GM19467 (cell line): ENCODE measurements around the gene GRID2.

Experiments
- ATAC-seq: cut with Tn5 transposase; IDR thresholded peaks from one replicate; pipeline ENCODE4 v1.9.1; 2021; ENCODE audit warnings: mild to moderate bottlenecking, moderate library complexity; ENCODE audit not compliant: unreplicated experiment

GRID2 gene

DNA sequence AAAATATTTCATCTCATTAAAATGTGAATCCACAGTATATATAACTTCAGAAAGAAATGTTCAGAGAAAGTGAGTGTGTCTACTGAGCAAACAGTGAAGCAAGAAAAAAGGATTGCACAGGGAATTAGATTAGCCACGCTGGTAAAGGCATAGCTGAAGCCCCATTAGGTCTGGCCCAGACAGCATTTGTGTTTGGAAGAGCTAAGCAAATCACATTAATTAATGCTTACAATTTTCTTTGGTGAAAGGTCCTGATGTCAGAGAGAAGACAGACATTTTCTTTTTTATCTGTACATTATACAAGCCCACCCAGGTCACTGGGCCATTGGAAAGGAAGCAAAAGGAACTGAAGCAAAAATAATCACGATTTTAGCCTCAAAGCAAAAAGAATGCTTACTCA lies 354.6 kb downstream of the GRID2 start:
- ATAC-seq: no peak

DNA sequence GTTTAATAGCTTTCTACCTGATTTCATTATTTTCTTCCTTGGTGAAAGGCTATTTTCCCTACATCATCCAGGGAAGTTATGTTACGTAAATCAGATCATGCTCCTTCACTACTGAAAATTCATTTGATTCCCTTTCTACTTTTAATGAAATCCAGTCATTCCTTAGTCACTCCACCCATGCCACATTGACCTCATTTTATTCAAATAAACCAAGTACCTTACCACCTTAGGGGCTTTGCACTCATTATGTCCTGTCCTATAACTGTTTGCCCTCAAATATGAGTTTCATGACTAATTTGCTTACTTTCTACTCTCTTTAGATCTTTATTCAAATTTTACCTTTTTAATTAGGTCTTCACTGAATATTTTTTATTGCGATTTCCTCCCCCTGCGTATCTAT lies 374.0 kb downstream of the GRID2 start:
- no peak for ATAC-seq

DNA sequence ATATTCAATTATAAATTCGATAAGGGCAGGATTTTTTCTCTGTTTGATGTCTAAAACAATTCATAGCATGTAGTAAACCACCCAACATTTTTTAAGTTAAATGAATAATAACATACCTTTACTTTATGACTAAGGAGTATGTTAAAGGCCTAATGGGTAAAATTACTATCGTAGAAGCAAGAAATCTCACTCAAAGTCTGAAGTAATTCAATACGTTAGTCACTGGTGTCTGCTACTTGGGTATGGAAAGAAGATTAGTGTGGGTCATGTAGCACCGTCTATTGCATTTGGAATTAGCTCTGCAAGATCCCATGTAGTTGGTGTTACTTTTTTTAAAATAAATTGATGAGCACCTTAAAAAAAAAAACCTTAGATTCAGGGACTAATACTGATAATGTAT lies 374.5 kb downstream of the GRID2 start:
- ATAC-seq: no peak

DNA sequence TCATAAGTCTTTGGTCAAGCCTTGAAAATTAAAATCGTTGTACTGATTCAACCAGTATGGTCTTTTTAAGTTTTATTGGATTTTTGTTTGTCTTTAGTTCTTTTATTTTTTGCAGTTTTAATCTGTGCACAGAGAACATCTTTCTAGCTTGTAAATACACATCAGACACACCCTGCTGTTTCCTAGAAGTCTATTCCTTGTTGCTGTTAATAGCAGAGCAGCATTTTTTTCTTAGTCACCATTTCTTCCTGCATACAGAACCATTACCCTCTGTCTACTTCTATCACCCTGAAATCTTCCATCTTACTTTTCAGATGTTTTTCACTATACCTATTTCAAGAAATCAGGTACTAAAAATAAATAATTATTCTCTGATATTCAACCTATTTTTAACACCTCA lies 375.4 kb downstream of the GRID2 start:
- ATAC-seq: no peak

DNA sequence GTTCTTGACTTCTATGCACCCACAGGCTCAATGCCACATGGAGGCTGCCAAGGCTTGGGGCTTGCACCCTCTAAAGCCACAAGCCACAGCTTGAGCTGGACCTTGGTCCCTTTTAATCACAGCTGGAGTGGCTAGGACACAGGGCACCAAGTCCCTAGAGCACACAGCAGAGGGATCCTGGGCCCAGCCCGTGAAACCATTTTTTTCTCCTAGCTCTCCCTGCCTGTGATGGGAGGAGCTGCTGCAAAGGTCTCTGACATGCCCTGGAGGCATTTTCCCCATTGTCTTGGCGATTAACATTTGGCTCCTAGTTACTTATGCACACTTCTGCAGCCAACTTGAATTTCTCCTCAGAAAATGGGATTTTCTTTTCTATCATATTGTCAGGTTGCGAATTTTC lies 410.9 kb downstream of the GRID2 start:
- ATAC-seq: no peak

DNA sequence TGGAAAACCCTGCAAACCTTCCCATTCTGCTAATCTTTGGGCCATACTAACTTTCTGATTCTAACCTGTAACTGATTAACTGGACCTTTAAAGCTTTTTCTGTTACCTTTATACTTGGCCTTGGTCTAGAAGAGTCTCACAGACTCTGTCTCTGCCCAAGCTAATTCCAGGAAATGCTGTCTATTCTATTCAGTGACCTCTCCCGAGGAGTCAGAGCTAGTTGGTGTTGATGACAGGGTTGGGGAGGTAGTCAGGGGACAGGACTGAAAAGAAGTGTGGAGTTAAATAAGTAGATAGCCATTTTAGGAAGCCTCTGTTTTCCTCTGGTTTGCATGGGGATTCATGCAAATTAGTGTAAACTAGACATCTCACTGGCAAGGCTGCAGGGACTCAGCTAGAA lies 429.5 kb downstream of the GRID2 start:
- ATAC-seq: no peak

DNA sequence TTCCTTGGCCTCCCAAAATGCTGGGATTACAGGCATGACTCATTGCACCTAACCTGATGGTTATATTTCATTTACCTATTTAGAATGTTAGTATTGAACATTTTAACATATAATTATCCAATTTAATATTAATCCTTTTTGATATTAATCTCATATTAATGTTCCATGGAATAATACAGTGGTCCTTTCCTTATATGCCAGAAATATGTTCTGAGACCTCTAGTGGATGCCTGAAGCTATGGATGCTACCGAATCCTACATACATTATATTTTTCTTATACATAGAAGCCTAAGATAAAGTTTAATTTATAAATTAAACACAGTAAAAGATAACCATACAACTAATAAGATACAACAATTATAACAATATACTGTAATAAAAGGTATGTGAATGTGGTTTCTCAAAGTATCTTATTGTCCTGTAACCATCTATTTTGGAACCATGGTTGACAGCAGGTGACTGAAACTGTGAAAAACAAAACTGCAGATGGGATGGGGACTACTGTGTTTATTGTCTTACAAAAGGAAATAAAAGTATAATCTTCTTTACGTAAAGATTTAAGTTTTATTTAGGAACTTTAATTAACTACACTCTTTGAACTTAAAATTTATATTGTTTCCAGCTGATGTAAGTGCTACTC lies 431.4 kb downstream of the GRID2 start:
- no peak for ATAC-seq

DNA sequence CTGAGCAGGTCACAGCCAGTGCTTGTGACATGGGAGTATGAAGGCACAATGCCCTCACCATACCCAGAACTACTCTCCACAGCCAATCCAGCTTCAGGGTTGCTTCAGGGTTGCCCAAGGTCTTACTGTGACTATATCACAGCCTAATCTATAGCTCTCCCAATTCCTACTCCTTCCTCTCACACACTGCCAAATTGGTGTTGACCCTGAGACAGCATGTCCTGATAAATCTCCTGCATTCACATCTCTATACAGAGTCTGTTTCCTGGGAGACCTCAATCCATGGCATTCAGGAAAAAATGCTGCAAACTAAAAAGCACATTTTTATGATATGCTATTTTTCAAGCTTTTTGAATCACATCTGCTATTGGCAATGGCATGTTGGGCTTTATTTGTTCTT lies 456.7 kb downstream of the GRID2 start:
- no peak for ATAC-seq

DNA sequence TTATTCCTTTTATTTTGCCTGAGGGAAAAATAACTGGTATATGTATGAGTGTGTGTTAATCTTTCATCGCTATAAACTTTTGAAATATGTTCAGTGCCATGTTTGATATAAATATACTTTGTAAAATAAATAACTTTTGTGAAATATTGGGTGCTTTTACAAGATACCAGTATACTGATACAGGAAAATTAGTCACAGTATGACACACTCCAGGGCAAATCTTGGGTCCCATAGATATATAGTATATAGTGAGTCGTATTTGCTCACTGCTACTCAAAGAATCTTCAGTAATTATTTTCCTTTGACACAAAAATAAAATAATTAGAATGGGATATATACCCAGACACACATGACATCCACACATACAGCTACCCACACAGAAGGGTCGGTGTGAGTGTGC lies 472.3 kb downstream of the GRID2 start:
- no peak for ATAC-seq

DNA sequence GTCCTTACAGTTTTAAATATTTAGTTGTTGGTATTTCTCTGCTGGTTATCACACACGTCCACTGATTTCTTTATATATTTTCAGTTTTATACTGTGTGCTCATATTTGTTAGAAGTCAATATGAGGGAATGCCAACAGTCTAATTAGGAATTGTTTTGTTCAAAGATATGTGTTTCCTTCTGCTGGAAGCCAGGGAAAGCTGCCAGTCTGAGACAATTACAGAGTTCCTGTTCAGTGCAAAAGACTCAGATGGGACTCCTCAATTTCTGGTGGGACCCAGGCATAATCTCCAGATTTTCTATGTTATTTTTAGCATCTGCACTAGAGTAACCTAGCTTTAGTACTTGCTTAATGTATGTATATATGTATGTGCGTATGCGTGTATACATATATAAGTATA lies 486.0 kb downstream of the GRID2 start:
- no peak for ATAC-seq

DNA sequence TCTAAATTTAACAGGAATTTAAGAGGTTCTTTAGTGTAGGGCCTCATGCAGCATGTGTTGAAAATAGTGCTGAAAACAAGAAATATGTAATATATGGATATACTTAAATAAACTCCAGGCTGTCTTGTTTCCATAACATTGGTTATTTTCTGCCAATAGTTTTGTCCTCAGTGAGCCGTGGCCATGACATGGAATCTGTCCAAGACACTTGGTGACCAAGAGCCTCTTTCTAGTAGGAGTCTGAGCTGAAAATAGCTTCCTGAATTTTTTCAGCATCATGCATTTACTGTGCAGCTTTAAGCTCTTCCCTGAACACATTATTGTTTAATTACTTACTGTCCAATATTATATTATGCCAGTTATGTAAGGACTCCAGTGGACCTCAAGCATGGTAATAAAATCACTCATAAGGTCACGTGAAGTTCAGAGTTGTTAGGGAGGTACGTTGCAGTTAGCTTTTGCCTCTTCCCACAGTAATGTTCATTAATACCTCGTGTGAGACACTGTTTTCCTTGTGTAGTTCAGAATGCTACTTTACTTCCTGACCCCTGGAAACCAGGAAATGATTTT lies 488.2 kb downstream of the GRID2 start:
- no peak for ATAC-seq

DNA sequence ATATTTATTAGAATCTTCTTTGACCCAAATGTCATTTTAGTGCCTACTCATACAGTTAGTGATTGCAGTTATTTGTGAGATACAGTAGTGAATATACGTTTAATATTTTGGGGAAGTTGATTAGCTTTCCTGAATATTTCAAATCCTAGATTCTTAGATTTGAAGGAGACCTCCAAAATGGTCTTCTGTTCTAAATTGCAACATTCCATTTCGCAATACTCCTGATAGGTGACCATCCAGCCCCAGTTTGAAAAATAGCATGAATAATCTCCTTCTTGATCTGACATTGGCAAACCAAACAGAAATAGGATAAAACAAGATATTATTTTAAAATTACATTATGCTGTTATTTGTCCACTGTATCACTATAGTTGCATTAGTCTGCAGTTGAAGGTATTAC lies 505.6 kb downstream of the GRID2 start:
- no peak for ATAC-seq

DNA sequence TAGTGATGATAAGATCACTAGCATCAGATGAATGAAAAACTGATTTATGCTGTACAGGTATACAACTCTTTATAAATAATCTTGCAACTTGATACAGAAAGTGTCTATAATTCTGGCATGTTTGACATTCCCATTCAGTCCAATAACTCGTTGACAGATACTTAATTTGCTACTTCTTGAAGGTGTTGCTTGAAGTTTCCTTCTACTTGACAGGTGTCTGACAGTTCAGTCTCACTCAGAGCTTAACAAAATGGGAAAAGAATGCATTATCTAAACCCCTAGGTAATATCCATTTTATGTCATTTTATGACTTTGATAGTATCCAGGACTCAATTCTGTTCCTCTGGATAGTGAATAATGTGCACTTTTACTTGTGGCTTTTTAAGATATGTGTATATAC lies 508.9 kb downstream of the GRID2 start:
- ATAC-seq: no peak

DNA sequence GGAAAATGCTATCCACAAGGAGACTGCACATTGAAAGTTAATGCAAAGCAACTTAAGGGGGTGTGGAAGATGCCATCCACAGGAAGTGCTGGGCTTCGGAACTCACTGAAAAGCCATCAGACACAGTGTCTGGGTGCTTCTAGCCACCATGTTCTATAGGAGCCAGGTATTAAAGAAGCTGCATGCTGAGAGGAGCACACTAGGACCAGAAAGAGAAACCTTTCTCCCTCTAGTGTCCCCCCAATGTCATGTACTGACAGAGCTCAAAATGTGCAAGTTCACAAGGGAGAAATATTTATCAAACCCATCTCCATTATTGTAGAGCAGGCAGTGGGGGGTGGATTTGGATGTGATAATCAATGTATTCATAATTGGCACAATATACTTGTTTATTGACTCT lies 510.9 kb downstream of the GRID2 start:
- ATAC-seq: no peak

DNA sequence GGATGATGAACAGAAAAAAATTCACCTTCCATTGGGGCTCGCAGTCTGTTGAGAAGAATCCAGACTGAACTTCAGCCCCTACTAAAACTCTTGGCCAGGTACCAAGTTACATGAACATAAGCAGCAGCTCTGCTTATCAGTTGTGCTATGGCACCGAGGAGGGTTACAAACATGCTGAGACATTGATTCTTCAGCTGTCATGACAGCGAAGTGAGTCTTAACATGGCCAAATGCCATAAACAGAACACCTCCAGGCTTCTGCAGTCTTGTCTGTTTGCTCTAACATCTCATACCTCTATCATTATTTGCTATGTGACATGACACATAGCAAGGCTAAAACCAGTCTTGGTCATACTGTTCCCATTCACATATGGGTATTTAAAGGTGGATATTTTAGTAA lies 521.5 kb downstream of the GRID2 start:
- ATAC-seq: no peak

DNA sequence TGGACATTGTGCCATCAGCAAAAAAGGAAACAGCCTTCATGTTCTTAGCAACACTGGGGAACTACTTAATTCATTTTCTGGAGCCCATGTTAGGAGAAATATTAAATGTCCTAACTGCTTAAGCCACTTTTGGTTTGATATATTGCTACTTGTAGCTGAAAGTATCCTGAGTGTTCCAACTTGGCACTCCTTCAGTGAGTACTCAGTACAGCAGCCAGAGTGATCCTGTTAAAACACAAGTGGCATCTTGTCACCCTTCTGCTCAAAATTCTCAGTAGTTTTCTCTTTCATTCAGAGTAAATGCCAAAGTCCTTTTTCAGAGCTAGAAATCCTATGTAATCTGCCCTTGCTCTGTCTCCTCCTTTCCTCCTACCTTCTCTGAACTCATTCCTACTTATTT lies 522.0 kb downstream of the GRID2 start:
- ATAC-seq: no peak

DNA sequence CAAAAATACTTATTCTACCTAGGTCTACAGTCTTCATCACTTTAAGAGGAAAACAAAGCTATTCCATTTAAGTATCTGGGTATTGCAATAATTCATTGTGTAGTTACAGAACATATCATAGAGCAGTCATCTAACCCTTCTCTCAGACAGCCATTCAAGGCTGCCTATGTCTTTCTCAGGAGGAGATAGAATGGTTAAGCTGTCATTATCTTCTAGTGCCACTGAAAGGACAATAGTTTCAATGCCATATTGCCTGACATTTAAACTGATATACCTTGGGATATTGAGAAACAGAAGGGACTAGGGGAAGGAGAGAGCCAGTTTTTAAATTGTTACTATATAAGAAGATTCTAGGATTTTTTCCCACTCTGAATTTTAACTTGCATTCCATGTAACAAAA lies 527.0 kb downstream of the GRID2 start:
- ATAC-seq: no peak

DNA sequence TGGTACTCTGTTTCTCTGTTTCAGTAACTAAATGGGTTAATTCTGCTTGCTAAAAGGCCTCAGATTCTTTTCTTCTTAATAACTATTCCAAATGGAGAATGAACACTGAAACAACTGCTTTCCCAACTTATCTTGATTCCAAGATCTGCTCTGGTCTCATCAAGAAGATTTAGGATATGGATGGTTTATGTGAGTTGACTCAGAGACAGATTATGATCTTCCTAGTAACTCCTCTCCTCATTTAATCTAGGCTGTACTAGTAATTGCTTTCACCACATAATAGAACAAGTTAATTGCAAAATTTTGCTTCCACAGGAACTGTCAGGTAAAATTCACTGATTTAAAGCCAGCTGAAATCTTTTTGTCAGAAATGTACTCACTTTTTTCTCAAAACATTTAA lies 537.1 kb downstream of the GRID2 start:
- ATAC-seq: no peak

DNA sequence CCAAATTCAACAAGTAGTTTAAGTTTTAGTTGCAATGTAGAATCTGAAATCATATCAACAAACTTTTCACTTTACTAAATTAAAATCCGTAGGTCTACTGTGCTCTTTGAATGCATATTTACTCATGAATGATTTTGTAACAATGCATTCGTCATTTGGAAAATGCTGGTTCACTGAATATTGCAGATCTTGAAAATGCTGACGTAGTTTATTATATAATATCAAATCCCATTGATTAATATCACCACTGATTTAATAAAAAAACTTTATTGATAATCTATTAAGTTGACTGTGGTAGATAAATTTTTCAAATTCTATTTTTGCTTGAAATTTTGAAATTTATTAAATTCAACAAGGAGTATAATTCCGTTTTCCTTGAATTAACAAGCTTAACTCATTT lies 540.0 kb downstream of the GRID2 start:
- no peak for ATAC-seq

DNA sequence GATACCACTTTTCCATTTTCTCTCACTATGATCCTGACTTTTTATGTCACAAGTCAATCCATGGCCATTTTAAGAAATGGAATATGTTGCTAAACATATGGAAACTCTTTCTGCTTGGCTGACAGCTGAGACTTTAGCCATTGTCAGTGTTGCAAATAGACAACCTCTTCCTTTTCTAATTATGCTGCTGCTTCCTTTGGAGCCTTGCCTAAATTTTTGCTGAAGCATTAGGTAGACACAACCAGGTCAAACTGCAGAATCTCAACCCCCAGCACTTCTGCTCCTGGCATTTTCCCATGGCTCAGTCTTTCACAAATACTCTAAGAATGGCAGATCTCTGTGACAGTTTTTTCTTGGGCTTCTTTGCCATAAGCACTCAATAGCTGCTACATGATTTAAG lies 543.3 kb downstream of the GRID2 start:
- ATAC-seq: no peak

DNA sequence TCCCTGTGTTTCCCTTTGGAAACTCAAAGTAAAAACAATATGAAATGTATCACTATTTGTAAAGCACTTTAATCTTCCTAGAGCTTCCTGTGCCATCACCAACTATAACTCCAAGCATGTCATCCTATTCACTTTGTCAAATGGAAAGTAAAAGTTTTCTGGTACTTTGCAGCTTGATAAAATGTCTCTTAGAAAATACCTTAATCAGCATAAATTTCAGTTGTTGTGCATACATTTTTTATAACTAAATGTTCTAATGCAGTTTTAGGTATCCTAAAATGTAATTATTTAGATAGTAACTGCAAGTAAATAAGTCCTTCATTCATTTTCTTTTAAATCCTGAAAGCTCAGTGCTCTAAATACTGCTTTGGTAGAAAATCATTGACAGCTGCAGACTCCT lies 558.7 kb downstream of the GRID2 start:
- no peak for ATAC-seq

DNA sequence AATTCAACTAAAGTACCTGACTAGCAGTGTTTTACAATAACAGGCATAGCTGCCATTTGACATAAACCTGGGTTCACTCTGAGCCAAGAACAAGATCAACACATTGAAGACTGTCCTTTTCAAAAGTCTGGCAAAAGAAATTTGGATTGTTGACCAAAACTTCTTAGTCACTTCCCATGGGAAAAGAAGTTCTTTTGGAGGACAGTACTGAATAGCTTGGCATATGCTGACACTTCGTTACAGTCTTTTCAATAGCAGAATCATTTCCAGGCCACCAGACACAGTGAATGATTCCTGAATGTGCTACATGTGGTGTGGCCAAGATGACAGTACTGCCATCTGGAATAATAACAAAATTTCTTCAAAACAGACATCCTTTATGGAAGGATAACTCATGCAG lies 560.3 kb downstream of the GRID2 start:
- ATAC-seq: no peak

DNA sequence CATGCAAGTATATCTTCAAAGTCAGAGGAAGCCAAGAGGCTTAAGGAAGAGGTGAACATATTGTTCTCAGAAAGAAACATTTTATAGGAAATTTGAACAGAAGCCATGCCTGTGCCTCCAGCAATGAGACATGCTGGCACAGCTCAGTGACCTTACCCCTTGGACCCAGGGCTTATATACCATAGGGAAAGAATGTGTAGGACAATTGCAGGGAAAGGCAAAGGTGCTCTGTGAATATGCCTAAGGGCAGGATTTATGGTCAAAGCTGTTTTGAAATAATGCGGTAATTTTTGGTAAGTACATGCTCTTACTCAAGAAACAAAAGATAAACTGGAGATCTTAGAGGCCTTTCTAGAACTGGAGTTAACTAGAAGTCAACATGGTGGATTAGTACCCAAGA lies 568.8 kb downstream of the GRID2 start:
- no peak for ATAC-seq
